Stomach (tissue), 4 donors: ENCODE data around the gene BCL2L2.

Source experiments
- CTCF ChIP-seq, 7 experiments: fragments of 450-650 bp in 4 of 7; fragments of 200-600 bp in 3 of 7; sonication (generic) in 3 of 7; IDR thresholded peaks; one replicate each; pipeline ENCODE4 v1.5.1; 2016 to 2019; ENCODE audit warnings: antibody characterized with exemption in 7 of 7, control low read depth in 2 of 7, mild to moderate bottlenecking in 1 of 7
- EP300 ChIP-seq: sonication (generic); formaldehyde crosslinking; IDR thresholded peaks from one replicate; pipeline ENCODE4 v1.6.1; 2017; ENCODE audit warnings: antibody characterized with exemption
- POLR2A ChIP-seq, 4 donors: fragments of 450-650 bp; IDR thresholded peaks; one replicate each; pipeline ENCODE4 v1.6.1; 2016; ENCODE audit warnings: antibody characterized with exemption in 4 of 4, control low read depth in 2 of 4, mild to moderate bottlenecking in 1 of 4, moderate library complexity in 1 of 4
- POLR2AphosphoS5 ChIP-seq, 3 donors: sonication (generic); formaldehyde crosslinking; IDR thresholded peaks; one replicate each; pipeline ENCODE4 v1.6.1; 2016; ENCODE audit warnings: antibody characterized with exemption in 3 of 3

GRCh38 chr14:23275412-23275811 is 31.2 kb upstream of the BCL2L2 start:
- no peak for TF ChIP-seq EP300
- TF ChIP-seq CTCF (IDR thresholded peaks at IDR 0.05), result no peak
- no peak for TF ChIP-seq POLR2AphosphoS5 (IDR thresholded peaks at IDR 0.05)
- TF ChIP-seq POLR2A (IDR thresholded peaks at IDR 0.05), result no peak
